H1 (cell line): ENCODE results near the gene DDX59. TPM values are rescaled to one million over a fixed set of nuclear protein-coding genes. Genes with fewer than 3 reads are reported as not detected.

ENCODE experiments used
- SIN3A ChIP-seq, 2 experiments: IDR thresholded peaks in 1 of 2; conservative IDR thresholded peaks in 1 of 2; 2 replicates each; pipeline ENCODE4 v1.6.1; 2011 to 2012; ENCODE audit warnings: low read length in 2 of 2, improper control_type of control experiment in 1 of 2, low read depth in 1 of 2, mild to moderate bottlenecking in 1 of 2
- polyA plus RNA-seq, 7 experiments: library from polyadenylated mRNA; depleted of rRNA in 3 of 7; stranded (reverse) in 5 of 7; unstranded in 2 of 7; fragments of >200 nt in 5 of 7; fragments of 200-250 nt in 2 of 7; gene quantifications; 1 replicate in 5 of 7; 2 replicates in 1 of 7; 4 replicates in 1 of 7; pipeline versions ENCODE4 v1.2.1 to v1.2.3, GENCODE V29; 2011 to 2013; ENCODE audit warnings: missing spikeins in 2 of 7, mixed read lengths in 2 of 7
- total RNA-seq: library from RNA; stranded (reverse); fragmentation: NEBNext Ultra II Directional; extraction: Animal tissue kit (Norgen Biotek cat#: 25700); gene quantifications from 2 replicates; pipeline ENCODE4 v1.2.1, GENCODE V29; 2021

Gene DDX59
- total and polyA plus RNA-seq, 2 of the 8 experiments (the other 6 are each of a cell fraction or from before 2014, with no cell fraction given): 8.3 to 19.4 TPM

DNA sequence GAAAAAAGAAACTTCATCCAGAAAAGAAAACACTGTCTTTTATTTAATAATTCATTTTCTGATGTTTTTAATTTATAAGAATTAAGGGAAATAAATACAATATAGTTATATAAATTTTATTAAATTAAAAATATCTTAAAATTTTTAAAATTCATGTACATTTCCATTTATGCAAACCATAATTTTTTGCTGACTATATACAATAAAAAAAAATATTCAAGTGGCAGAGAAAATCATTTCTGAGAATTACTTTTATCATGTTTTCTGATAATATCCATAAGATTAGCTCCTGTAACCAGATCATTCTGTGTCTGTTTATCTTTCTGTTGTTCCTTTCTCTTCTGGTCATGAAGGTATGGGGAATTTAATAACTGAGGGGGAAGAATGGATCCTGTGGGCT lies 25.7 kb downstream of the DDX59 start (continued):
- TF ChIP-seq SIN3A (conservative IDR thresholded peaks at IDR 0.05 in 1 of 2, IDR thresholded peaks at IDR 0.05 in 1 of 2; ENCODE audit: low read depth in 1 of 2, low read length in 2 of 2): no peak
